NK-92 (cell line): ENCODE data around the gene CNIH2.

Experiments
- DNase-seq: peaks from one replicate; lab custom pipeline; 2025; ENCODE audit not compliant: unreplicated experiment; lab: John Stamatoyannopoulos, UW

CNIH2 gene

GRCh38 chr11:66327171-66328030 lies 49.4 kb downstream of the CNIH2 start:
- DNase-seq, result no peak

GRCh38 chr11:66328031-66328301 lies 50.0 kb downstream of the CNIH2 start:
- DNase-seq, result no peak

- DNase-seq, result no peak
Measured at GRCh38 chr11:66328302-66329144, 50.5 kb downstream of the CNIH2 start.

GRCh38 chr11:66329165-66329673 lies 51.2 kb downstream of the CNIH2 start:
- DNase-seq, result no peak

GRCh38 chr11:66330931-66331330 lies 53.0 kb downstream of the CNIH2 start:
- no peak for DNase-seq

- no peak for DNase-seq
Measured at GRCh38 chr11:66331542-66332370, 53.8 kb downstream of the CNIH2 start.

- no peak for DNase-seq
Measured at GRCh38 chr11:66332371-66333219, 54.6 kb downstream of the CNIH2 start.

- DNase-seq, result no peak
Measured at GRCh38 chr11:66333220-66333877, 55.4 kb downstream of the CNIH2 start.
